Keratinocyte (primary cell): ENCODE measurements around the gene CDK13.

ENCODE experiments used
- EZH2 ChIP-seq: IDR thresholded peaks from one replicate; pipeline ENCODE4 v1.6.1; 2012; ENCODE audit warnings: inconsistent platforms, mild to moderate bottlenecking, low read length, moderate library complexity
- TF ChIP-seq, protein P1 (sequence below), 3 experiments: IDR thresholded peaks in 1 of 3; conservative IDR thresholded peaks in 1 of 3; optimal IDR thresholded peaks in 1 of 3; 2 replicates in 2 of 3; 3 replicates in 1 of 3; pipeline versions ENCODE3 to v1.5.1; 2011; ENCODE audit warnings: low read length in 3 of 3, mild to moderate bottlenecking in 3 of 3, moderate library complexity in 2 of 3, control low read depth in 1 of 3, inconsistent platforms in 1 of 3; ENCODE audit not compliant: insufficient read depth in 2 of 3; ENCODE audit errors: extremely low read depth in 1 of 3

DNA sequence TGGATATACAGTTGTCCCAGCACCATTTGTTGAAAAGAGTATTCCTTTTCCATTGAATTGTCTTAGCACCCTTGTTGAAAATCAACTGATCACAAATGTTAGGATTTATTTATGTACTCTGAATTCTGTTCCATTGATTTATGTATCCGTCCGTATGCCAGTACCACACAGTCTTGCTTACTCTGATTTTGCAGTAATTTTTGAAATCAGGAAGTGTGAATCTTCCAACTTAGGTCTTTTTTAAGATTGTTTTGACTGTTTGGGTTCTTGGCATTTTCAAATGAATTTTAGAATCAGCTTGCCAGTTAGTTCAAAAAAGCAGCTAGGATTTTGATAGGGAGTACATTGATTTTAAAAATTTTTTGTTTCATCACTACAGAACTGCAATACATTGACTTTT, 23.7 kb downstream of the CDK13 start:
- TF ChIP-seq, protein P1, sequence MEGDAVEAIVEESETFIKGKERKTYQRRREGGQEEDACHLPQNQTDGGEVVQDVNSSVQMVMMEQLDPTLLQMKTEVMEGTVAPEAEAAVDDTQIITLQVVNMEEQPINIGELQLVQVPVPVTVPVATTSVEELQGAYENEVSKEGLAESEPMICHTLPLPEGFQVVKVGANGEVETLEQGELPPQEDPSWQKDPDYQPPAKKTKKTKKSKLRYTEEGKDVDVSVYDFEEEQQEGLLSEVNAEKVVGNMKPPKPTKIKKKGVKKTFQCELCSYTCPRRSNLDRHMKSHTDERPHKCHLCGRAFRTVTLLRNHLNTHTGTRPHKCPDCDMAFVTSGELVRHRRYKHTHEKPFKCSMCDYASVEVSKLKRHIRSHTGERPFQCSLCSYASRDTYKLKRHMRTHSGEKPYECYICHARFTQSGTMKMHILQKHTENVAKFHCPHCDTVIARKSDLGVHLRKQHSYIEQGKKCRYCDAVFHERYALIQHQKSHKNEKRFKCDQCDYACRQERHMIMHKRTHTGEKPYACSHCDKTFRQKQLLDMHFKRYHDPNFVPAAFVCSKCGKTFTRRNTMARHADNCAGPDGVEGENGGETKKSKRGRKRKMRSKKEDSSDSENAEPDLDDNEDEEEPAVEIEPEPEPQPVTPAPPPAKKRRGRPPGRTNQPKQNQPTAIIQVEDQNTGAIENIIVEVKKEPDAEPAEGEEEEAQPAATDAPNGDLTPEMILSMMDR (optimal IDR thresholded peaks at IDR 0.05 in 1 of 3, IDR thresholded peaks at IDR 0.05 in 1 of 3, conservative IDR thresholded peaks at IDR 0.05 in 1 of 3; ENCODE audit: extremely low read depth in 1 of 3, insufficient read depth in 2 of 3, low read length in 3 of 3), result no peak
- TF ChIP-seq EZH2, result no peak
